ENCODE data around the gene RNF130. TPM values are rescaled to one million over a fixed set of nuclear protein-coding genes. Genes with fewer than 3 reads are reported as not detected.

Gene RNF130
- total and polyA plus RNA-seq, 4 donors, result 24.9 to 93.1 (median 51.4) TPM

DNA sequence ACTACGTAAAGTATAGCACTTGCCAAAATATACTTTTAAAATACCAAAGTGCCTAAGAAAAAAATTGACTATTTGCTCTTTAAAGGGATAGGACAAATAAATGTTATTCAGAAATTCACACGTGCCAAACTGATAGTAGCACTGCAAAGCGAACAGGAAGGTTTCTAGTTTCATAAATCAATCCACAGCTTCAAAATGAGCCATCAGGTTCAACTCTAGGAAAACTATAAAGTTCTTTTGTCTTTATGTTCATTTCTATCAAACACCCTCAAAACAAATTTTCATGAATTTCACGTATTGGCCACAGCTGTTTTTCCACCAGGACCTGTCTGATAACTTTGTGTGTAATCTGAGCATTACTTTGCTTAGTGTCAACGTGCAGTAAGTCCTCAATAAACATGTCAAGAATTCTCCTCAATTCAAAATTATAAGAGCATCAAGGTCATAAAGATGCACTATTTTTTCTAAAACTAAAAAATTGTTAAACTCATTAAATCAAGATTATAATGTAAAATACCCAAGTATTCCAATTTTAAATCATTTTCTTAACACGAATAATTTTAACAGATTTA lies 3.0 kb downstream of the RNF130 start (continued):
- no peak for TF ChIP-seq TAF1 (conservative IDR thresholded peaks at IDR 0.05)

DNA sequence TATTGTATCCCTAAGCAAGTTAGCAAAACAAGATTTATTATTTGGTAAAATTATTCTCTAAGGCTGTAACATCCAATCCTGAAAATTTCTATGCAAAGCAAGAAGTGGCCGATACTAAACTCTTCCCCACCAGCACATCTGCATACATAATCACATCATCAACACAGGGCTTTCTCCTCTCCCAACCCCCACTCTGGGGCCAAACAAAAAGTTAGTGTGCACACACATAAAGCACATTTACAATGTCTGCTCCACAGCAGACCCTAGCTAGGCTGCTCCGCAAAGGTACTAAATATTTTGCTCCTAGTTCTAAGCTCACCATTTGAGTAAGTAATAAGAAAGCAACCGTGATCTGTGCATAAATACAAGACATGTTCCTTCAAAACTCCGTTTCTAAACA lies 3.6 kb downstream of the RNF130 start:
- no peak for DNase-seq (ENCODE audit: low spot score)
- Histone ChIP-seq H3K4me3 (ENCODE audit: low read depth in 1 of 3, low read length in 3 of 3) (no peak overlapping the region), H3K27me3 (ENCODE audit: control insufficient read depth in 4 of 4, insufficient read depth in 4 of 4, low read length in 3 of 4) (no peaks in the 10 kb centered on the region), H3K27ac (ENCODE audit: low read depth in 1 of 2, low read length in 2 of 2) (no peak overlapping the region), H3K9ac (ENCODE audit: low read depth in 1 of 2, low read length in 2 of 2) (peak overlapping the region in 1 of 2 donors; percentile 16), H3K36me3 (ENCODE audit: control insufficient read depth in 4 of 4, insufficient read depth in 3 of 4, low read depth in 1 of 4, low read length in 3 of 4) (no peaks in the 10 kb centered on the region), H3K9me3 (ENCODE audit: control insufficient read depth in 4 of 4, low read length in 3 of 4) (no peaks in the 10 kb centered on the region), H3K4me1 (ENCODE audit: control insufficient read depth in 4 of 4, insufficient read depth in 4 of 4, low read length in 3 of 4) (peaks cover 3 to 45% (median 25%) of the 10 kb centered on the region in 4 donors)
- 77% methylated on average over 4 of the region's 4 CpGs for WGBS
- TF ChIP-seq, protein P1, sequence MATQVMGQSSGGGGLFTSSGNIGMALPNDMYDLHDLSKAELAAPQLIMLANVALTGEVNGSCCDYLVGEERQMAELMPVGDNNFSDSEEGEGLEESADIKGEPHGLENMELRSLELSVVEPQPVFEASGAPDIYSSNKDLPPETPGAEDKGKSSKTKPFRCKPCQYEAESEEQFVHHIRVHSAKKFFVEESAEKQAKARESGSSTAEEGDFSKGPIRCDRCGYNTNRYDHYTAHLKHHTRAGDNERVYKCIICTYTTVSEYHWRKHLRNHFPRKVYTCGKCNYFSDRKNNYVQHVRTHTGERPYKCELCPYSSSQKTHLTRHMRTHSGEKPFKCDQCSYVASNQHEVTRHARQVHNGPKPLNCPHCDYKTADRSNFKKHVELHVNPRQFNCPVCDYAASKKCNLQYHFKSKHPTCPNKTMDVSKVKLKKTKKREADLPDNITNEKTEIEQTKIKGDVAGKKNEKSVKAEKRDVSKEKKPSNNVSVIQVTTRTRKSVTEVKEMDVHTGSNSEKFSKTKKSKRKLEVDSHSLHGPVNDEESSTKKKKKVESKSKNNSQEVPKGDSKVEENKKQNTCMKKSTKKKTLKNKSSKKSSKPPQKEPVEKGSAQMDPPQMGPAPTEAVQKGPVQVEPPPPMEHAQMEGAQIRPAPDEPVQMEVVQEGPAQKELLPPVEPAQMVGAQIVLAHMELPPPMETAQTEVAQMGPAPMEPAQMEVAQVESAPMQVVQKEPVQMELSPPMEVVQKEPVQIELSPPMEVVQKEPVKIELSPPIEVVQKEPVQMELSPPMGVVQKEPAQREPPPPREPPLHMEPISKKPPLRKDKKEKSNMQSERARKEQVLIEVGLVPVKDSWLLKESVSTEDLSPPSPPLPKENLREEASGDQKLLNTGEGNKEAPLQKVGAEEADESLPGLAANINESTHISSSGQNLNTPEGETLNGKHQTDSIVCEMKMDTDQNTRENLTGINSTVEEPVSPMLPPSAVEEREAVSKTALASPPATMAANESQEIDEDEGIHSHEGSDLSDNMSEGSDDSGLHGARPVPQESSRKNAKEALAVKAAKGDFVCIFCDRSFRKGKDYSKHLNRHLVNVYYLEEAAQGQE (IDR thresholded peaks at IDR 0.05), result no peak
- TF ChIP-seq RXRA (IDR thresholded peaks at IDR 0.05) (no peak), HNF4G (IDR thresholded peaks at IDR 0.05) (no peak), GABPA (IDR thresholded peaks at IDR 0.05 in 1 of 2, conservative IDR thresholded peaks at IDR 0.05 in 1 of 2) (no peak), FOXA2 (IDR thresholded peaks at IDR 0.05) (no peak), YY1 (IDR thresholded peaks at IDR 0.05) (no peak), EGR1 (IDR thresholded peaks at IDR 0.05; ENCODE audit: low read depth in 2 of 2) (no peak), NR2F2 (IDR thresholded peaks at IDR 0.05) (no peak), TAF1 (conservative IDR thresholded peaks at IDR 0.05) (no peak), FOXA1 (IDR thresholded peaks at IDR 0.05) (no peak), RAD21 (IDR thresholded peaks at IDR 0.05) (no peak), JUND (IDR thresholded peaks at IDR 0.05) (no peak), SP1 (IDR thresholded peaks at IDR 0.05) (no peak), HNF4A (conservative IDR thresholded peaks at IDR 0.05) (no peak)
- TF ChIP-seq, protein P2, sequence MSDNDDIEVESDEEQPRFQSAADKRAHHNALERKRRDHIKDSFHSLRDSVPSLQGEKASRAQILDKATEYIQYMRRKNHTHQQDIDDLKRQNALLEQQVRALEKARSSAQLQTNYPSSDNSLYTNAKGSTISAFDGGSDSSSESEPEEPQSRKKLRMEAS (IDR thresholded peaks at IDR 0.05), result no peak
- TF ChIP-seq, protein P3, sequence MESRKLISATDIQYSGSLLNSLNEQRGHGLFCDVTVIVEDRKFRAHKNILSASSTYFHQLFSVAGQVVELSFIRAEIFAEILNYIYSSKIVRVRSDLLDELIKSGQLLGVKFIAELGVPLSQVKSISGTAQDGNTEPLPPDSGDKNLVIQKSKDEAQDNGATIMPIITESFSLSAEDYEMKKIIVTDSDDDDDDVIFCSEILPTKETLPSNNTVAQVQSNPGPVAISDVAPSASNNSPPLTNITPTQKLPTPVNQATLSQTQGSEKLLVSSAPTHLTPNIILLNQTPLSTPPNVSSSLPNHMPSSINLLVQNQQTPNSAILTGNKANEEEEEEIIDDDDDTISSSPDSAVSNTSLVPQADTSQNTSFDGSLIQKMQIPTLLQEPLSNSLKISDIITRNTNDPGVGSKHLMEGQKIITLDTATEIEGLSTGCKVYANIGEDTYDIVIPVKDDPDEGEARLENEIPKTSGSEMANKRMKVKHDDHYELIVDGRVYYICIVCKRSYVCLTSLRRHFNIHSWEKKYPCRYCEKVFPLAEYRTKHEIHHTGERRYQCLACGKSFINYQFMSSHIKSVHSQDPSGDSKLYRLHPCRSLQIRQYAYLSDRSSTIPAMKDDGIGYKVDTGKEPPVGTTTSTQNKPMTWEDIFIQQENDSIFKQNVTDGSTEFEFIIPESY (IDR thresholded peaks at IDR 0.05), result no peak
- TF ChIP-seq, protein P4, sequence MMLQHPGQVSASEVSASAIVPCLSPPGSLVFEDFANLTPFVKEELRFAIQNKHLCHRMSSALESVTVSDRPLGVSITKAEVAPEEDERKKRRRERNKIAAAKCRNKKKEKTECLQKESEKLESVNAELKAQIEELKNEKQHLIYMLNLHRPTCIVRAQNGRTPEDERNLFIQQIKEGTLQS (IDR thresholded peaks at IDR 0.05), result no peak
- TF ChIP-seq, protein P5, sequence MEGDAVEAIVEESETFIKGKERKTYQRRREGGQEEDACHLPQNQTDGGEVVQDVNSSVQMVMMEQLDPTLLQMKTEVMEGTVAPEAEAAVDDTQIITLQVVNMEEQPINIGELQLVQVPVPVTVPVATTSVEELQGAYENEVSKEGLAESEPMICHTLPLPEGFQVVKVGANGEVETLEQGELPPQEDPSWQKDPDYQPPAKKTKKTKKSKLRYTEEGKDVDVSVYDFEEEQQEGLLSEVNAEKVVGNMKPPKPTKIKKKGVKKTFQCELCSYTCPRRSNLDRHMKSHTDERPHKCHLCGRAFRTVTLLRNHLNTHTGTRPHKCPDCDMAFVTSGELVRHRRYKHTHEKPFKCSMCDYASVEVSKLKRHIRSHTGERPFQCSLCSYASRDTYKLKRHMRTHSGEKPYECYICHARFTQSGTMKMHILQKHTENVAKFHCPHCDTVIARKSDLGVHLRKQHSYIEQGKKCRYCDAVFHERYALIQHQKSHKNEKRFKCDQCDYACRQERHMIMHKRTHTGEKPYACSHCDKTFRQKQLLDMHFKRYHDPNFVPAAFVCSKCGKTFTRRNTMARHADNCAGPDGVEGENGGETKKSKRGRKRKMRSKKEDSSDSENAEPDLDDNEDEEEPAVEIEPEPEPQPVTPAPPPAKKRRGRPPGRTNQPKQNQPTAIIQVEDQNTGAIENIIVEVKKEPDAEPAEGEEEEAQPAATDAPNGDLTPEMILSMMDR (IDR thresholded peaks at IDR 0.05; ENCODE audit: low read depth, low read length, missing input control), result no peak
